Myocyte (in vitro differentiated cells): Measurements from ENCODE around the gene THSD7A. TPM values are rescaled to one million over a fixed set of nuclear protein-coding genes. Genes with fewer than 3 reads are reported as not detected.
A peak's percentile ranks its signal among the peaks of the same experiment; 100 is the strongest.

Experiments
- DNase-seq: peaks from one replicate; pipeline ENCODE4 v3.0.0-alpha.2; 2012; ENCODE audit warnings: low read depth
- total RNA-seq: library from RNA; depleted of rRNA; stranded (reverse); fragments of >200 nt; gene quantifications from 2 replicates; pipeline ENCODE4 v1.2.3, GENCODE V29; 2014

The THSD7A gene
- total RNA-seq, 1 donor from 2014 or later, result not detected

- DNase-seq, result no peak
Observed at GRCh38 chr7:11750191-11750590, 81.8 kb downstream of the THSD7A start.

- no peak for DNase-seq
Observed at GRCh38 chr7:11749629-11750028, 82.4 kb downstream of the THSD7A start.

- no peak for DNase-seq
Observed at GRCh38 chr7:11748884-11749283, 83.1 kb downstream of the THSD7A start.

- no peak for DNase-seq
Observed at GRCh38 chr7:11747715-11748485, 84.1 kb downstream of the THSD7A start.

GRCh38 chr7:11746591-11746990 is 85.4 kb downstream of the THSD7A start:
- DNase-seq, result no peak

- DNase-seq, result no peak
Observed at GRCh38 chr7:11743548-11743947, 88.5 kb downstream of the THSD7A start.

- DNase-seq, result no peak
Observed at GRCh38 chr7:11743016-11743415, 89.0 kb downstream of the THSD7A start.

- DNase-seq, result no peak
Observed at GRCh38 chr7:11742496-11742895, 89.5 kb downstream of the THSD7A start.

- DNase-seq, result no peak
Observed at GRCh38 chr7:11737723-11738122, 94.3 kb downstream of the THSD7A start.

- DNase-seq, result no peak
Observed at GRCh38 chr7:11732207-11732606, 99.8 kb downstream of the THSD7A start.

- no peak for DNase-seq
Observed at GRCh38 chr7:11730725-11731124, 101.3 kb downstream of the THSD7A start.

GRCh38 chr7:11727864-11728263 is 104.1 kb downstream of the THSD7A start:
- DNase-seq, result no peak

GRCh38 chr7:11726794-11727155 is 105.2 kb downstream of the THSD7A start:
- DNase-seq, result no peak

- DNase-seq, result no peak
Observed at GRCh38 chr7:11726001-11726793, 105.8 kb downstream of the THSD7A start.

- peak; percentile 2 for DNase-seq
Observed at GRCh38 chr7:11716185-11716584, 115.8 kb downstream of the THSD7A start.

GRCh38 chr7:11714676-11715075 is 117.3 kb downstream of the THSD7A start:
- DNase-seq, result no peak

- DNase-seq, result no peak
Observed at GRCh38 chr7:11714205-11714604, 117.8 kb downstream of the THSD7A start.

- no peak for DNase-seq
Observed at GRCh38 chr7:11713352-11713751, 118.6 kb downstream of the THSD7A start.

- DNase-seq, result no peak
Observed at GRCh38 chr7:11710377-11710776, 121.6 kb downstream of the THSD7A start.

- no peak for DNase-seq
Observed at GRCh38 chr7:11709196-11709595, 122.8 kb downstream of the THSD7A start.

GRCh38 chr7:11707606-11708193 is 124.3 kb downstream of the THSD7A start:
- no peak for DNase-seq
